SU-DHL-6 (cell line): ENCODE data around the gene SMIM31.

ENCODE experiments used
- H2AFZ ChIP-seq: fragments of 200-600 bp; sonication (generic); 2 replicates; pipeline ENCODE4 v1.6.1; 2014; ENCODE audit warnings: low read depth, mild to moderate bottlenecking, moderate library complexity, mixed read lengths, antibody characterized with exemption, low read length; ENCODE audit not compliant: severe bottlenecking
- H3F3A ChIP-seq: fragments of 200-600 bp; shearing (Covaris generic); 2 replicates; pipeline ENCODE4 v1.6.0; 2016; ENCODE audit warnings: antibody characterized with exemption, mild to moderate bottlenecking; ENCODE audit not compliant: insufficient read depth
- H3K27ac ChIP-seq: fragments of 200-600 bp; sonication (generic); 2 replicates; pipeline ENCODE4 v1.5.1; 2016; ENCODE audit warnings: low read depth, mild to moderate bottlenecking, low read length, moderate library complexity, mixed read lengths
- H3K27me3 ChIP-seq: fragments of 200-600 bp; sonication (generic), shearing (Covaris generic); 2 replicates; pipeline ENCODE4 v1.6.0; 2014; ENCODE audit warnings: mild to moderate bottlenecking, low read length
- H3K36me3 ChIP-seq: fragments of 200-600 bp; sonication (generic); 2 replicates; pipeline ENCODE4 v1.6.1; 2014; ENCODE audit warnings: mild to moderate bottlenecking, low read length, mixed read lengths
- H3K4me2 ChIP-seq: fragments of 300-600, 200-600 bp; shearing (Covaris generic), sonication (generic); 2 replicates; pipeline ENCODE4 v1.6.0; 2014; ENCODE audit warnings: low read length, low read depth, mild to moderate bottlenecking; ENCODE audit not compliant: poor library complexity, severe bottlenecking
- H3K4me3 ChIP-seq: fragments of 200-600 bp; sonication (generic); 2 replicates; pipeline ENCODE4 v1.5.1; 2014; ENCODE audit warnings: antibody characterized with exemption, low read length, mild to moderate bottlenecking, mixed read lengths; ENCODE audit not compliant: insufficient read depth, poor library complexity, severe bottlenecking
- H3K79me2 ChIP-seq: fragments of 200-600 bp; sonication (generic); 2 replicates; pipeline ENCODE4 v1.6.1; 2014; ENCODE audit warnings: mild to moderate bottlenecking, low read length, moderate library complexity; ENCODE audit not compliant: insufficient read depth
- H3K9ac ChIP-seq: fragments of 200-600 bp; sonication (generic); 2 replicates; pipeline ENCODE4 v1.7.0; 2014; ENCODE audit warnings: mild to moderate bottlenecking, low read length
- H3K9me2 ChIP-seq: fragments of 200-600 bp; sonication (generic); replicated peaks from 2 replicates; pipeline ENCODE4 v1.6.1; 2014; ENCODE audit warnings: low read length; ENCODE audit not compliant: insufficient read depth
- H3K9me3 ChIP-seq: fragments of 200-600 bp; sonication (generic); 2 replicates; pipeline ENCODE4 v1.6.1; 2014; ENCODE audit warnings: low read length, mixed read lengths; ENCODE audit not compliant: insufficient read depth
- H4K20me1 ChIP-seq: fragments of 200-600 bp; sonication (generic); 2 replicates; pipeline ENCODE4 v1.6.1; 2014; ENCODE audit warnings: low read depth, mild to moderate bottlenecking, antibody characterized with exemption, low read length, moderate library complexity, mixed read lengths
- CTCF ChIP-seq: fragments of 200-600 bp; sonication (generic); IDR thresholded peaks from one replicate; pipeline ENCODE4 v1.5.1; 2017; ENCODE audit warnings: antibody characterized with exemption, mild to moderate bottlenecking, low read length, moderate library complexity; ENCODE audit not compliant: insufficient read depth, poor library complexity, severe bottlenecking
- EZH2phosphoT487 ChIP-seq: fragments of 200-600 bp; sonication (generic), shearing (Covaris generic); conservative IDR thresholded peaks from 2 replicates; pipeline ENCODE4 v1.6.1; 2018; ENCODE audit warnings: mild to moderate bottlenecking, antibody characterized with exemption, low read length, moderate library complexity, mixed read lengths

Gene SMIM31

GRCh38 chr4:164802301-164802901 lies 48.5 kb downstream of the SMIM31 start:
- no peaks in the 10 kb centered on the region for H3K27me3 ChIP-seq
- no peaks in the 10 kb centered on the region for H3K9me2 ChIP-seq
- H2AFZ ChIP-seq = no peak overlapping the region
- H3K4me3 ChIP-seq = no peak overlapping the region
- no peaks in the 10 kb centered on the region for H3F3A ChIP-seq
- H3K4me2 ChIP-seq = no peak overlapping the region
- H3K9ac ChIP-seq = no peak overlapping the region
- no peaks in the 10 kb centered on the region for H3K79me2 ChIP-seq
- H3K36me3 ChIP-seq = no peaks in the 10 kb centered on the region
- TF ChIP-seq CTCF (no peak), EZH2phosphoT487 (no peak)
- H3K27ac ChIP-seq = no peak overlapping the region
- H4K20me1 ChIP-seq = no peaks in the 10 kb centered on the region
- H3K9me3 ChIP-seq = no peaks in the 10 kb centered on the region

- Histone ChIP-seq H3K36me3 (no peaks in the 10 kb centered on the region), H3K27me3 (no peaks in the 10 kb centered on the region), H3K79me2 (no peaks in the 10 kb centered on the region), H3K9me2 (no peaks in the 10 kb centered on the region), H4K20me1 (no peaks in the 10 kb centered on the region), H3K9me3 (no peaks in the 10 kb centered on the region), H3F3A (no peaks in the 10 kb centered on the region), H3K4me2 (no peak overlapping the region), H3K9ac (no peak overlapping the region), H3K4me3 (no peak overlapping the region), H2AFZ (no peak overlapping the region), H3K27ac (no peak overlapping the region)
- no peak for TF ChIP-seq EZH2phosphoT487
- TF ChIP-seq CTCF = no peak
Observed at GRCh38 chr4:164803702-164804101, 49.8 kb downstream of the SMIM31 start.

- H3K79me2 ChIP-seq = no peaks in the 10 kb centered on the region
- H3K27ac ChIP-seq = no peak overlapping the region
- H3K9me3 ChIP-seq = no peaks in the 10 kb centered on the region
- no peaks in the 10 kb centered on the region for H3F3A ChIP-seq
- no peak overlapping the region for H3K4me2 ChIP-seq
- no peak overlapping the region for H2AFZ ChIP-seq
- no peaks in the 10 kb centered on the region for H3K36me3 ChIP-seq
- no peak overlapping the region for H3K4me3 ChIP-seq
- H3K9me2 ChIP-seq = no peaks in the 10 kb centered on the region
- H4K20me1 ChIP-seq = no peaks in the 10 kb centered on the region
- no peak overlapping the region for H3K9ac ChIP-seq
- no peaks in the 10 kb centered on the region; the same call in 1 of the 2 replicates for H3K27me3 ChIP-seq
- TF ChIP-seq EZH2phosphoT487 (no peak), CTCF (no peak)
Observed at GRCh38 chr4:164807611-164808010, 53.7 kb downstream of the SMIM31 start.
